Fibroblast of lung (primary cell): ENCODE results near the gene FAAP20. TPM values are rescaled to one million over a fixed set of nuclear protein-coding genes. Genes with fewer than 3 reads are reported as not detected.

Experiments used
- DNase-seq, 2 donors: peaks; one replicate each; pipeline versions ENCODE4 v3.0.0 to v3.0.0-alpha.2; 2010; ENCODE audit warnings: low read depth in 2 of 2
- H2AFZ ChIP-seq: 2 replicates; pipeline ENCODE4 v1.5.1; 2012; ENCODE audit warnings: low read length, control low read depth, inconsistent platforms
- H3K27ac ChIP-seq: 2 replicates; pipeline ENCODE4 v1.5.1; 2011; ENCODE audit warnings: low read length, control low read depth; ENCODE audit not compliant: insufficient read depth
- H3K27me3 ChIP-seq: 2 replicates; pipeline ENCODE4 v1.5.1; 2011; ENCODE audit warnings: mild to moderate bottlenecking, low read length; ENCODE audit not compliant: control insufficient read depth, insufficient read depth
- H3K36me3 ChIP-seq: 2 replicates; pipeline ENCODE4 v1.5.1; 2011; ENCODE audit warnings: low read length; ENCODE audit not compliant: control insufficient read depth, insufficient read depth
- H3K4me1 ChIP-seq: 2 replicates; pipeline ENCODE4 v1.5.1; 2011; ENCODE audit warnings: low read length; ENCODE audit not compliant: control insufficient read depth, insufficient read depth; ENCODE audit errors: extremely low read depth
- H3K4me2 ChIP-seq: 2 replicates; pipeline ENCODE4 v1.5.1; 2011; ENCODE audit warnings: low read length, control low read depth; ENCODE audit not compliant: insufficient read depth; ENCODE audit errors: extremely low read depth
- H3K4me3 ChIP-seq, 4 experiments: fragments of 200-600 bp in 1 of 4; sonication (generic) in 1 of 4; replicated peaks in 1 of 4; 2 replicates each; pipeline ENCODE4 v1.5.1; 2011 to 2016; ENCODE audit warnings: low read length in 4 of 4, low read depth in 3 of 4, mild to moderate bottlenecking in 3 of 4, control low read depth in 2 of 4, inconsistent platforms in 1 of 4, mixed read lengths in 1 of 4; ENCODE audit not compliant: insufficient read depth in 1 of 4; ENCODE audit errors: control extremely low read depth in 1 of 4
- H3K79me2 ChIP-seq: 2 replicates; pipeline ENCODE4 v1.5.1; 2012; ENCODE audit warnings: mild to moderate bottlenecking, low read length, inconsistent platforms; ENCODE audit not compliant: control insufficient read depth, insufficient read depth
- H3K9ac ChIP-seq: 2 replicates; pipeline ENCODE4 v1.5.1; 2011; ENCODE audit warnings: mild to moderate bottlenecking, low read length, control low read depth; ENCODE audit not compliant: insufficient read depth
- H3K9me3 ChIP-seq: 2 replicates; pipeline ENCODE4 v1.5.1; 2012; ENCODE audit warnings: low read depth, low read length; ENCODE audit not compliant: control insufficient read depth, insufficient read depth
- H4K20me1 ChIP-seq: 2 replicates; pipeline ENCODE4 v1.5.1; 2011; ENCODE audit warnings: low read length; ENCODE audit not compliant: control insufficient read depth, insufficient read depth; ENCODE audit errors: extremely low read depth
- EZH2 ChIP-seq: IDR thresholded peaks from 2 replicates; pipeline ENCODE4 v1.5.1; 2012; ENCODE audit warnings: low read length, control low read depth, mild to moderate bottlenecking; ENCODE audit errors: missing control alignments
- polyA plus RNA-seq, 2 donors: library from polyadenylated mRNA; depleted of rRNA in 1 of 2; stranded (reverse) in 1 of 2; unstranded in 1 of 2; fragments of >200 nt; gene quantifications; 2 replicates each; pipeline ENCODE4 v1.2.1, GENCODE V29; 2011 to 2012; ENCODE audit warnings: missing spikeins in 1 of 2
- total RNA-seq: library from RNA; depleted of rRNA; stranded (reverse); fragments of >200 nt; gene quantifications from 2 replicates; pipeline ENCODE4 v1.2.1, GENCODE V29; 2014
- TF ChIP-seq, protein P1 (sequence below), 2 donors: IDR thresholded peaks in 1 of 2; conservative IDR thresholded peaks in 1 of 2; 1 replicate in 1 of 2; 2 replicates in 1 of 2; pipeline ENCODE4 v1.5.1; 2011 to 2012; ENCODE audit warnings: low read length in 2 of 2, control low read depth in 1 of 2, inconsistent platforms in 1 of 2, low read depth in 1 of 2, mild to moderate bottlenecking in 1 of 2

The FAAP20 gene
- total and polyA plus RNA-seq, 2 donors (not counting 1 experiment from before 2014, with no cell fraction given) = 8.2 to 21.5 TPM

DNA sequence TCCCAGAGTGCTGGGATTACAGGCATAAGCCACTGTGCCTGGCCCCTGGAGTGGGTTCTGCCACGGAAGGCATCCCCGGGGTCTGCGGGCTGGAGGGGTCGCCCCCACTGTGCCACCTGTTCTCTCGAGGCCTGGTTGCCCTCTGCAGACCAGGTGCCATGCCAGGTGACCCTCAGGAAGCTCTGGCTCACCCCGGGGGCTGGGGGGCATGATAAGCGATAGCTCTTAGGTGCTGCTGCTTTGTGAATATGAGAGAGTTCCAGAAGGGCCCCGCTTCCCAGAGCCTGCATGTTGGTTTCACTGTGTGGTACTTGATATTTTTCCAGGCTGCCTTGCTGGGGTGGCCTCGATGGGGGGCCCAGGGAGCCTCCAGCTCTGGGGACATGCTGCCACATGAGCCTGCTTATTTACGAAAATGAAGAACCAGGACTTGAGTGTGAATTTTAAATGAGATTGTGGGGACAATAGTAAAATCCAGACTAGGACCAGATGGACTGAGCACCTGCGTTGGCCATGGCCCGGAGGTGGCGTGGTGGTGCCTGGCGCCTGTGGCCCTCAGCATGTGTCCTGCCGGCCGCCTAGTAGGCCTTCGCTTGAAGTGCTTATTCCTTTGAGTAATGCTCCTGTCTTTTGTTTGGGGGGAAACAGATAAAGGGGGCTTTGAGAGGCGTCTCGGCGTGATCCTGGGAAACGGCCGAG, 40.9 kb upstream of the FAAP20 start:
- Histone ChIP-seq H2AFZ (no peak overlapping the region), H3K4me3 (no peak overlapping the region), H3K4me2 (no peak overlapping the region), H3K9me3 (no peaks in the 10 kb centered on the region), H4K20me1 (peaks cover 4% of the 10 kb centered on the region), H3K9ac (no peak overlapping the region), H3K36me3 (peaks cover 9% of the 10 kb centered on the region), H3K27ac (no peak overlapping the region), H3K27me3 (no peaks in the 10 kb centered on the region), H3K4me1 (peaks cover 29% of the 10 kb centered on the region), H3K79me2 (peaks cover 96% of the 10 kb centered on the region)
- TF ChIP-seq, protein P1, sequence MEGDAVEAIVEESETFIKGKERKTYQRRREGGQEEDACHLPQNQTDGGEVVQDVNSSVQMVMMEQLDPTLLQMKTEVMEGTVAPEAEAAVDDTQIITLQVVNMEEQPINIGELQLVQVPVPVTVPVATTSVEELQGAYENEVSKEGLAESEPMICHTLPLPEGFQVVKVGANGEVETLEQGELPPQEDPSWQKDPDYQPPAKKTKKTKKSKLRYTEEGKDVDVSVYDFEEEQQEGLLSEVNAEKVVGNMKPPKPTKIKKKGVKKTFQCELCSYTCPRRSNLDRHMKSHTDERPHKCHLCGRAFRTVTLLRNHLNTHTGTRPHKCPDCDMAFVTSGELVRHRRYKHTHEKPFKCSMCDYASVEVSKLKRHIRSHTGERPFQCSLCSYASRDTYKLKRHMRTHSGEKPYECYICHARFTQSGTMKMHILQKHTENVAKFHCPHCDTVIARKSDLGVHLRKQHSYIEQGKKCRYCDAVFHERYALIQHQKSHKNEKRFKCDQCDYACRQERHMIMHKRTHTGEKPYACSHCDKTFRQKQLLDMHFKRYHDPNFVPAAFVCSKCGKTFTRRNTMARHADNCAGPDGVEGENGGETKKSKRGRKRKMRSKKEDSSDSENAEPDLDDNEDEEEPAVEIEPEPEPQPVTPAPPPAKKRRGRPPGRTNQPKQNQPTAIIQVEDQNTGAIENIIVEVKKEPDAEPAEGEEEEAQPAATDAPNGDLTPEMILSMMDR (conservative IDR thresholded peaks at IDR 0.05 in 1 of 2, IDR thresholded peaks at IDR 0.05 in 1 of 2; ENCODE audit: low read depth in 1 of 2, low read length in 2 of 2) = no peak
- no peak for TF ChIP-seq EZH2
- DNase-seq = no peak

DNA sequence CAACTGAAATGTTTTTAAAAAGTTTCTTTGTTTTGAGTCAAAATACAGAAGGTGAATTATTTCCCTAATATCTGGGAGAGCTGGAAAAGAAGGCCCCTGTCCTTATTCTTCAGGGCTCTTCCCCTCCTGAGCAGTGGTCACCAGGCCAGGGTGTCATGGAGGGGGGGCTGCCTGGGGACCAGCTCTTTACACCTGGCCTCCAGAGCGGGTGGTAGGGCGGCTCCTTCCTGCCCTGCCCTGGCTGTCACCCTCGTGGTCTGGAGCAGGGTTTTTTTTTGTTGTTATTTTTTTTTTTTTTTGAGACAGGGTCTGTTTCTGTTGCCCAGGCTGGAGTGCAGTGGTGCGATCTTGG, 40.2 kb upstream of the FAAP20 start:
- peak overlapping the region; percentile 50 for H3K27ac ChIP-seq
- H2AFZ ChIP-seq = no peak overlapping the region
- H4K20me1 ChIP-seq = peaks cover 4% of the 10 kb centered on the region
- H3K4me3 ChIP-seq = peak overlapping the region in 1 of 4 experiments; percentile 90
- no peak for DNase-seq
- H3K9ac ChIP-seq = no peak overlapping the region
- no peaks in the 10 kb centered on the region for H3K9me3 ChIP-seq
- H3K36me3 ChIP-seq = peaks cover 10% of the 10 kb centered on the region
- H3K79me2 ChIP-seq = peaks cover 96% of the 10 kb centered on the region
- H3K27me3 ChIP-seq = no peaks in the 10 kb centered on the region
- no peak for TF ChIP-seq EZH2
- TF ChIP-seq, protein P1 (conservative IDR thresholded peaks at IDR 0.05 in 1 of 2, IDR thresholded peaks at IDR 0.05 in 1 of 2; ENCODE audit: low read depth in 1 of 2, low read length in 2 of 2) = no peak
- peaks cover 25% of the 10 kb centered on the region for H3K4me1 ChIP-seq
- peak overlapping the region; percentile 99 for H3K4me2 ChIP-seq

DNA sequence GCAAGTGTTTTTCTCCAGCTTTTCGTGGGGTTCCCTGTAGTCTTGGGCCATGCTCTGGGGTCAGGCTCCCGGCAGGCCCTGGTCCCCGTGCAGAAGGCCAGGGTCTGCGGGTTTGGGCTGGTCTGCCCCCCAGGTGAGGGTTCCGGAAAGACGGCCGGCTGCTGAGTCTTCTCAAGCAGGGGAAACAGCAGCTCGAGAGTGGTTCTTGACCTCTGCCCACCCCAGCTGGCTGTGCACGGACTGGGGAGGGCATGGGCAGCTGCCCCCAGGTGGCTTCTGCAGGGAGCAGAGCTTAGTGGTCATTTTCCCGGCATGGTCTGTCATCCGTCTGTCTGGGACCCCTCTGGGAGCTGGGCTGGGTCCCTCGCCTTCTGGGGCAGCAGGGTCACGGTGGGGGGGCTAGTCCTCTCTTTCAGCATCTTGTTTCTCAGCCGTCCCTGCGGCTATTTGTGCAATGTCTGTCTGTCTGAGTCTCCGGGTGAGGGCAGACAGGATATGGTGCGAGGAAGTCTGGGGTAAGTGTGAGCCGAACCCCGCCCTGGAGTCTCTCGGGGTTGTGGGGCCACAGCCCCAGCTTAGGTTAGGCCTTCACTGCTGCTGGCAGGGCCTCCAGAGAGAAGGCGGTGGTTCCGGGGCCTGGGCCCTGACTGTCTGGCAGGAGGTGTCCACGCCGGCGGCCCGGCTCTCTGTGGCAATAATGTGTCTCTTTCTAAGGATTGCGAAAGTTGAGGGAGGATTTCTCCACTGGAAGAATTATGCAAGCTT, 39.6 kb upstream of the FAAP20 start:
- peaks cover 12% of the 10 kb centered on the region for H3K36me3 ChIP-seq
- peak overlapping the region; percentile 52 for H3K9ac ChIP-seq

More for the DNA sequence above, 39.6 kb upstream of the FAAP20 start:
- peak overlapping the region; percentile 11 to 90 (median 18) for H3K4me3 ChIP-seq
- H3K27me3 ChIP-seq = no peaks in the 10 kb centered on the region
- TF ChIP-seq, protein P1 (conservative IDR thresholded peaks at IDR 0.05 in 1 of 2, IDR thresholded peaks at IDR 0.05 in 1 of 2; ENCODE audit: low read depth in 1 of 2, low read length in 2 of 2) = no peak
- no peak for TF ChIP-seq EZH2
- H3K4me1 ChIP-seq = peaks cover 25% of the 10 kb centered on the region
- peak overlapping the region; percentile 50 for H3K27ac ChIP-seq
- peak; percentile 80 to 97 for DNase-seq
- no peaks in the 10 kb centered on the region for H3K9me3 ChIP-seq
- peaks cover 4% of the 10 kb centered on the region for H4K20me1 ChIP-seq
- H2AFZ ChIP-seq = no peak overlapping the region
- peaks cover 96% of the 10 kb centered on the region for H3K79me2 ChIP-seq
- peak overlapping the region; percentile 99 for H3K4me2 ChIP-seq
